Measurements from ENCODE around the gene SLCO2A1. TPM values are rescaled to one million over a fixed set of nuclear protein-coding genes. Genes with fewer than 3 reads are reported as not detected.

Gene SLCO2A1
- total RNA-seq, 3 donors from 2014 or later: 4.2 to 11.1 (median 7.5) TPM

GRCh38 chr3:133896002-133896761 is 133.5 kb downstream of the SLCO2A1 start:
- DNase-seq (ENCODE audit: low spot score in 2 of 2): no peak
- no peak for TF ChIP-seq POLR2A (IDR thresholded peaks at IDR 0.05)
- TF ChIP-seq POLR2AphosphoS5 (IDR thresholded peaks at IDR 0.05): no peak
- intact Hi-C loops (cut with DNase I; ENCODE audit: low total_unique reads): no loop called here
- Histone ChIP-seq H3K4me3 (peak overlapping the region; percentile 65 to 93 (median 70)), H3K4me1 (peaks cover 0 to 3% of the 10 kb centered on the region in 2 donors), H3K27me3 (no peaks in the 10 kb centered on the region), H3K9me3 (no peaks in the 10 kb centered on the region), H3K27ac (peak overlapping the region; percentile 38 to 64), H3K36me3 (no peaks in the 10 kb centered on the region)

- peaks cover 0 to 3% of the 10 kb centered on the region in 2 donors for H3K4me1 ChIP-seq
- TF ChIP-seq POLR2A (IDR thresholded peaks at IDR 0.05): no peak
- no peak for TF ChIP-seq CTCF (IDR thresholded peaks at IDR 0.05)
- no peak for TF ChIP-seq POLR2AphosphoS5 (IDR thresholded peaks at IDR 0.05)
- no peaks in the 10 kb centered on the region for H3K27me3 ChIP-seq
- no peaks in the 10 kb centered on the region for H3K36me3 ChIP-seq
- H3K27ac ChIP-seq: peak within 1 kb of the TSS; percentile 38 to 64
- intact Hi-C loops (cut with DNase I; ENCODE audit: low total_unique reads): no loop called here
- peak within 1 kb of the TSS; percentile 65 to 93 (median 70) for H3K4me3 ChIP-seq
- H3K9me3 ChIP-seq: no peaks in the 10 kb centered on the region
- no peak for DNase-seq (ENCODE audit: low spot score in 2 of 2)
Measured at GRCh38 chr3:133895208-133896001, 134.3 kb downstream of the SLCO2A1 start, which contains the start of gene RAB6B. RAB6B (minus strand) TSS chr3:133895882; CDS start chr3:133895466, 416 bp downstream.

- Histone ChIP-seq H3K36me3 (no peaks in the 10 kb centered on the region), H3K4me1 (peaks cover 0 to 3% of the 10 kb centered on the region in 2 donors), H3K9me3 (no peaks in the 10 kb centered on the region), H3K27ac (no peak overlapping the region), H3K27me3 (no peaks in the 10 kb centered on the region), H3K4me3 (peak overlapping the region; percentile 65 to 93 (median 70))
- intact Hi-C loops (cut with DNase I; ENCODE audit: low total_unique reads): no loop called here
- TF ChIP-seq CTCF (IDR thresholded peaks at IDR 0.05): no peak
- no peak for TF ChIP-seq POLR2AphosphoS5 (IDR thresholded peaks at IDR 0.05)
- TF ChIP-seq POLR2A (IDR thresholded peaks at IDR 0.05): no peak
- DNase-seq (ENCODE audit: low spot score in 2 of 2): no peak
Measured at GRCh38 chr3:133894353-133895207, 135.1 kb downstream of the SLCO2A1 start.

- no peaks in the 10 kb centered on the region for H3K9me3 ChIP-seq
- H3K27ac ChIP-seq: no peak overlapping the region
- H3K27me3 ChIP-seq: no peaks in the 10 kb centered on the region
- peaks cover 0 to 3% of the 10 kb centered on the region in 2 donors for H3K4me1 ChIP-seq
- no peak for DNase-seq (ENCODE audit: low spot score in 2 of 2)
- H3K4me3 ChIP-seq: no peak overlapping the region
- intact Hi-C loops (cut with DNase I; ENCODE audit: low total_unique reads): no loop called here
- H3K36me3 ChIP-seq: no peaks in the 10 kb centered on the region
- TF ChIP-seq POLR2A (IDR thresholded peaks at IDR 0.05) (no peak), CTCF (IDR thresholded peaks at IDR 0.05) (no peak), POLR2AphosphoS5 (IDR thresholded peaks at IDR 0.05) (no peak)
Measured at GRCh38 chr3:133893683-133894352, 135.9 kb downstream of the SLCO2A1 start.

Data from breast epithelium (tissue), 4 donors.